HTR-8/SVneo (cell line): ENCODE data around the gene CPOX.
"Not testable (repeated sequence)": the region's sequence is repeated elsewhere in the genome, so short reads cannot be mapped to it uniquely, and the experiment has no call there.

Experiments
- DNase-seq: peaks from one replicate; pipeline ENCODE4 v3.0.0; 2011; ENCODE audit warnings: low spot score, mixed read lengths; ENCODE audit not compliant: insufficient read length
- FAIRE-seq: peaks from 2 replicates; lab custom pipeline; 2011; peaks lifted over from hg19 to GRCh38; lab: Jason Lieb, UNC

CPOX gene

DNA sequence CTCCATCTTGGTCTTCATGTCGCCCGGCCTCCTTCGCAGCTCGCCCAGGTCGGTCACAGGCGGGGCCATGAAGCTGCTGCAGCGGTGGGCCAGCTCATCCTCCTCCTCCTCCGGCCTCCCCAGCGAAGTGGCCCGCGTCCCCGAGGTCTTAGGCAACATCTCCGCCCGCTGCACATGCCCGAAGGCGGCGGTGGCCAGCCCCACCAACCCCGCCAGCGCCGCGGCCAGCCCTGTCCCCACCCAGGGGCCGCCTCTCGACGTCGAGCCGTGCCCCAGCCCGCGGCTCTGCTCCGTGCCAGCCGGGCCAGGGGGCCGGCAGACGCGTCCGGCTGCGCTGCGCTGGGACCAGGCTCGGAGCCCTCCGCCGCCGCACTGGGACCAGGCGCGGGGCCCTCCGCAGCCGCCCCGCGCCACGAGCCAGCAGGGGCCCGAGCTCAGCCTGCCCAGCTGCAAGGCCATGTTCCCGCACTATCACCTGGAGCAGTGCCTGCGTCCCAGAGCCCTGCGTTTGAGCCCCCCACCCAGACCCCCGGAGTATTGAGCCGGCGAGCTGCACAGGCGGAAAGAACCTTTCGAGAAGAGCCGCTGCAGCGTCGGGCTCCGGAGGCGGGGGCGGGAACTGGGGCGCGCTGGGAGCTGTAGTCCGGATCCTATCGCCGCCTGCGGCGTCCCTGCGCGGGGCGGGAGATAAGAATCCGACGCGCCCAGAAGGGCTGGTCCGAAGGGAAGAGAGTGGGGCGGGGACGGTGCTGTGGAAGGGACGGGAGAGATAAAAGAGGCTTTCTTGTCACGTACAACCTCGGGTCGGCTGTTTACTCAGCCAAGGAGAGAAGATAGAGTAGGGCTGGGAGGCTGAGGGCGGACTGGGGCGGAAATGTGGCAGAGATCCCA is at the start of gene CPOX:
Gene CPOX, minus strand, starts transcription at position 566 of the 891 bp plus-strand sequence. Its CDS starts 107 bp downstream, at position 459.
- FAIRE-seq (peak; percentile 92), DNase-seq (peak; percentile 81)

DNA sequence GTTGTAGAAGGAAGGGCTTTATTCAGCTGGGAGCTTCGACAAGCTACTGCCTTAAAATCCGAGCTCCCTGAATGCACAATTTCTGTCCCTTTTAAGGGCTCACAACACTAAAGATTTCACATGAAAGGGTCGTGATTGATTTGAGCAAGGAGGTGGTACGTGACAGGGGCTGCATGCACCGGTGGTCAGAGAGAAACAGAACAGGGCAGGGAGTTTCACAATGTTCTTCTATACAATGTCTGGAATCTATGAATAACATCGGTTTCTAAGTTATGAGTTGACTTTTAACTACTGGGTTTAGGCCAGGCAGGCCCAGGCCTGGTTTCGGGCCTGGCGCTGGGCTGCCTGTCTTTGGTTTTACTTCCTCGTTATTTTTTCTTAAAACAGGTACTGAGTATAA is 49.4 kb upstream of the CPOX start:
- not testable (repeated sequence) for FAIRE-seq, DNase-seq

DNA sequence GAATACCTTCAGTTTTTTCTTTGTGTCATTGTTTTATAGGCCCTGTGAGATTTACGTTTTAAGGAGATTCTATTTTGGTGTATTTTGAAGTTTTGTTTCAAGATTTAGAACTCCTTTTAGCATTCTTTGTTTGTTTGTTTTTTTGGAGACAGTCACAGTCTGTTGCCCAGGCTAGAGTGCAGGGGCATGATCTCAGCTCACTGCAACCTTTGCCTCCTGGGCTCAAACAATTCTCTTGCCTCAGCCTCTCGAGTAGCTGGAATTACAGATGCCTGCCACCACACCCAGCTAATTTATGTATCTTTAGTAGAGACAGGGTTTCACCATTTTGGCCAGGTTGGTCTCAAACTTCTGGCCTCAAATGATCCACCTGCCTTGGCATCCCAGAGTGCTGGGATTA is 48.3 kb upstream of the CPOX start:
- FAIRE-seq, DNase-seq: not testable (repeated sequence)

DNA sequence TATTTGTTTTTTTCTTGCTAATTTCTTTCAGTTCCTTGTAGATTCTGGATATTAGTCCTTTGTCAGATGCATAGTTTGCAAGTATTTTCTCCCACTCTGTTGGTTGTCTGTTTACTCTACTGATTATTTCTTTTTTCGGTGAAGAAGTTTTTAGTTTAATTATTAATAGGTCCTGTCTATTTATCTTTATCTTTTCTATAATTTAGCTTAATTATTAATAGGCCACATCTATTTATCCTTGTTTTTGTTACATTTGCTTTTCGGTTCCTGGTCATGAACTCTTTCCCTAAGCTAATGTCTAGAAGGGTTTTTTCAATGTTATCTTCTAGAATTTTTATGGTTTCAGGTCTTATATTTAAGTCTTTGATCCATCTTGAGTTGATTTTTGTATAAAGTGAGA is 45.1 kb upstream of the CPOX start:
- FAIRE-seq, DNase-seq: not testable (repeated sequence)

DNA sequence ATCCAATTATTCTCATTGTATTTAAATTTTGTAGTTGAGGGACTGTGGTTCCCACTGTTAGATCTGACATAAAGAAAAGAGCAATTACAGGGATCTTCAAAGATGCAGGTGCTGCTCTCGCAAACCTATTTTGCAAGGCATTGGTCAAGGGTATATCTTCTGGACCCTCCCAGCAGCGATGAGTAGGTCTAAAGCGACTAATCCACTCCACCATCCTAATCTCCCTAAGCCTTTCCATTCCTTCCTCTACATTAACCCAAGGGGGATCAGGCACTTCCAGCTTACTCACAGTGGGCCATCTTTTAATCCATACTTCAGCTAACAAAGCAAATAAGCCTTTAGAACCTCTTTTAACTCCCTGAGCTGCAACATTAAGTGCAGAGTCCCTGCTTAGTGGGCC is 37.0 kb upstream of the CPOX start:
- DNase-seq = no peak
- no peak for FAIRE-seq

DNA sequence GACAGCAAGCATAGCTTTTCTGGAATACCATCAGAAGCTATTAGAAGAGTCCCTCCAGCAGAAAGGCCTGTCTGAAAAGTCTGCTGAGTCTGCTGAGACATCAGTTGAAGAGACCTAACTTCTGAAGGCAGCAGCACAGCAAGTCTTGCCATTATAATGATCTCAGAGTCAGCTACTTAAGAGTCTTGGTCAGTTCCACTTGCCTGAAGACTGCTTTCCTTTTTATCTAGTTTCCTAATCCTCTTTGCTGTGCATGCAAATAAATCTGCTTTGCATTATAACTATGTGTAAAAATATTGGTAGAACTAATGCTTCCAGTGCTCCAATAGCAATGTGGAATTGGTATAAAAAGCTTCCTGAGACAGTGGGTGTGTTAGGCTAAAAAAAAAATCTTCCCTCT is 34.9 kb upstream of the CPOX start:
- no peak for FAIRE-seq
- no peak for DNase-seq

DNA sequence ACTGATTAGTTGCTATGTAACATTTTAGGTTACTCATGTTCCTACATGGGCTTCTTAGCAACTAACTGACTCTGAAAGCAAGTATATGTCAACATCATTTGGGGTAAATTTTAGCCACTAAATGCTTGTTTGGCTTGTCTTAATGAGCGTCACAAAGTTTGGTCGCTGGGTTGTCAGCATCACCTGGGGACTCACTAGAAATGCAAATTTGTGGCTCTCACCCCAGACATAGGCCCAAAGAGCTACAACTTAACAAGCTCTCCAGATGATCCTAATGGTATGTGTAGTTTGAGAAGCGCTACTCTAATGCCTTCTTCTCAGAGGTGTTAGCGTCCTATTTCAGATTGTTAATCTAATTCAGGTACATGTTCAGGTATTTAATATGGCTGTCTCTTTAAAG is 32.7 kb upstream of the CPOX start:
- DNase-seq (no peak), FAIRE-seq (no peak)

DNA sequence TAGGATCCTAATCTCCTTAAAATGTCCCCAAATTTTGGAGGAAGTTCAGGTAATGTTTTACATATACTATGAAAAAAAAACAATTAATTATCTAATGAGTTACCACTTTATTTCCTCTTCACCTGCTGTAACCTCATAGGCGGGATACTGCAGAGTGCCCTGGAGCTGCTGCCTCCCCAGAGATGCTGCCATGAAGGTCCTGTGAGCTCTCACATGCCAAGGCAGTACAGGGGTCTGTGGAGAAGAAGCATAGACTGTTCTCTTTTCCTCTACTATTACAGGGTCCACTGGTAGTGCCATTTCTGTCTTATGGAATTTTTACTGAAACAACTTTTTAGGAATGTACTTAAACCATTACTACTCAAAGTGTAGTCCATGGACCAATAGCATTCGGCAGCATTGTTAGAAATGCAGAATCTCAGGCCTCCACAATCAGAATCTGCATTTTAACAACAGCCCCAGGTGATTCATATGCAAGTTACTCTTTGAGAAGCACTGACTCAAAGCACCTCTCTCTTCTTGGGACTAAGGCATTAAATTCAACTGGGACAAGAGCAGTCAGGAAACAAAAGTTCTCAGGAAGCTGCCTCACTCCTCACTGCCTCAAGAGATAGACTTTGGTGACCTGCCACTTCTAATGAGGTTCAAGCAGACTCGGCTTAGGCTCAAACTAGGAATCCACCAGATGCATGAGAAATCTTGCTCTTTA is 30.3 kb upstream of the CPOX start:
- DNase-seq (no peak), FAIRE-seq (no peak)

DNA sequence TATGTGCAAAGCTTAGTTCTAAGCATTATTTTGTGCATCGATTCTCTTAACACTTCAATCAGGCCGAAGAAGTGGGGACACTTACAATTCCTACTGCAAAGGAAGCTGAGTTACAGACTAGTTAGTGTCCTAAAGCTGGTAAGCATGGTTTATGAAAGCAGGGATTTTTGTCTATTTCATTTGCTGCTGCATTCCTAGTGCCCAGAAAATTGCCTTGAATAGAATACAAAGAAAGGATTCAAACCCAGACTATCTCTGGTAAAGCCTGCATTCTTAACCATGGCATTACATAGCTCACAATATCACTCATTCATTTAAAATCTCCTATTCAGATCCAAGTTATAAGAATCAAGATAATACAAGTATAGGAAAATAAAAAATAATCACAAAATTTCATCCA is 24.4 kb upstream of the CPOX start:
- FAIRE-seq (no peak), DNase-seq (no peak)

DNA sequence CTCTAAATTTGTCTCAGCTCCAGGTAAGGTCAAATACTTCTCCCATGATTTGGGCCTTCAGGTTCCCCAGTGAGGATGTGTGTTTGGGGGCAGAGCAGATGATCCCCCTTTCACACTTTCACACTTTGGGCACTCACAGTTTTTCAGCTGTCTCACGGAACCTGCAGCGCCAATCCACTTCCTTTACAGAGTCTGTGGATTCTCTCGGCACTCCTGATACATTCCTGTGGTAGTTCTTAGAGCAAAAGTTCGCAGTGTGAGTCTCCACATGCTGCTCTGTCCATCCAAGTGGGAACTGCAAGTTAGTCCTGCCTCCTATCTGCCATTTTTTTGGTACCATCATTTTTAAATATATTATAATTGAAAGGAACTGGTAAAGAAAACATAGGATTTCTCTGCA is 20.2 kb upstream of the CPOX start:
- DNase-seq (no peak), FAIRE-seq (no peak)

DNA sequence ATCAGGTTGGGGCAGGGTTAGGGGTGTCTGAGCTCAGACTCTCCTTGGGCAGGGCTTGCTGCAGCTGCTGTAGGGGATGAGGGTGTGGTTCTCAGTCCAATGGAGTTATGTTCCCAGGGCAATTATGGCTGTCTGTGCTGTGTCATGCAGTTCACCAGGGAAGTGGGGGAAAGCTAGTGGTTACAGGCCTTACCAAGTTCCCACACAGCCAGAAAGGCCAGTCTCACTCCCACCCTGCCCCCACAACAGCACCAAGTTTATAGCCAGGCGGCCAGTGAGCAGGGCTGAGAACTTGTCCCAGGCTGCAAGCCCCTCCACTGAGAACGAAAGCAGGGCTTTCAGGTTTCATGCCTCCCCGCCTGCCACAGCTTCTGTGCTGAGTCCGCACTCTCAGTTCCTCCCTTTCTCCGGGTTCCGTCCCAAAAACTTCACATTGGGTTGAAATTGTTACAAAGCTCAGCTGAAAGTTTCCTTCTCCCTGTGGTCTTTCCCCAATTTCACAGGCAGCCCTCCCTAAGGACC is 19.6 kb upstream of the CPOX start:
- FAIRE-seq (peak; percentile 57), DNase-seq (no peak)

DNA sequence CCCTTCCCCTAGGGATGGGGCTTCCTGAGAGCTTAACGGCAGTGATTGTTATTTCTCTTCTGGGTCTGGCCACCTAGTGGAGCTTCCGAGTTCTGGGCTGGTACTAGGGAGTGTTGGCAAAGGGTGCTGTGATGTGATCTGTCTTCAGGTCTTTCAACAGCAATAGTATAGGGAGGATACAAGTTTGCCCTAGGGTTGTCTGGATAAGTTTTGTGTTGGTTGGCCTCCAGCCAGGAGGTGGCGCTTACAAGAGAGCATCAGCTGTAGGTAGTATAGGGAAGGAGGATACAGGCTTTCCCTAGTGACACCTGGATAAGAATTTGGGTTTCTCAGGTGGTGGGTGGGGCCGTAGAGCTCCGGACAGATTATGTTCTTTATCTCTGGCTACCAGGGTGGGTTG is 19.2 kb upstream of the CPOX start:
- FAIRE-seq = no peak
- DNase-seq = no peak

DNA sequence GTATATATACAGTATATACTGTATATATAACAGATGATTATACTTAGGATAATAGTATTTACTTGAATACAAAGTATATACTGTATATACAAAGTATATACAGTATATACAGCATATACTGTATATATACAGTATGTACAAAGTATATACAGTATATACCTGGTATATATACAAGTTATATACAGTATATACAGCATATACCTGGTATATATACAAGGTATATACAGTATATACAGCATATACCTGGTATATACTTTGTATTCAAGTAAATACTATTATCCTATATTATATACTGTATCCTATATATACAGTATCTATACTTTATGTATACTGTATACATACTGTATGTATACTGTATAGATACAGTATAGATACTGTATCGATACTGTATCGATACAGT is 14.6 kb upstream of the CPOX start:
- DNase-seq = no peak
- FAIRE-seq = no peak

DNA sequence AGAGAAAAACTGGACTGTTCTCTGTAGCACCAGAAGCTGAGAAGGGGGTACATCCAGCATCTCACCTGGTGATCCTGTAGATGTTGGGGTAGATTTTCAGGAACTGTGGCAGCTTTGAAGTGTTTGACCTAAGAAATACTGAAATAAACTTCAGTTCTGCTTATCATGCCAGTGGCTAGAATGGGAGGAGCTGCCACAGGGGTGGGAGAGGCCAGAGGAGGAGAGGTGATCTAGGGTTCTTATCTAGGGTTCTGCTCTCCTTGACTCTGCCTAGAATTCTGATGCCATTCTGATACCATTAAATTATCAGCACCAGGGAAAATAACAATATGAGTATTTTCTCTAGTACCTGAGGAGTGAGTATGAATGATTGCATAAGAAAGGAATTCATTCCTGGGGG is 10.2 kb upstream of the CPOX start:
- FAIRE-seq = no peak
- no peak for DNase-seq

DNA sequence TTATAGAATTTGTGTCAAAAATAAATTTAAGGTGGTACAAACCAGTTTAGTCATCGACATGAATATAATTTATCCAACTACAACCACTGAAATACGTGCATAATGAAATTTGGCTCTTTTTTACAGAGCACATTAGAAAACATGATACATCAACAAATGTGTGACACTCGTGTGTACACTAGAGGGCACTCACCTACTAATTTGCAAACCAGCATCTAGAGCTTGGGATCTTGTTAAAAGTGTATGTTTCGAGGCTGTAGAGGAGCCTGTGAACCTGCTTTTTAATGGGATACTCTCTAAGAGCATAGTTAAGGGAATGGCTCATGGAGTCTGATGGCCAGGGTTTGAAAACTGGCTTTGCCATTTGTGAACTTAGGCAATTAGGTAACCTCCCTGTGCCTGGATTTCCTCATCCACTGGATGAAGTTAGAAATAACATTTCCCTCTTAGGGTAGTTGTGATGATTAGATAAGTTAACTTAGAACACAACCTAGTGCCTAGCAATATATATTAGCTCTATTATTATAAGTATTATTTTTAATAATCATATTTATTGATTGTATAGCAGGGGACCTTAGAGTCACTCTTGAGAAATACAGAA is 8.8 kb upstream of the CPOX start:
- peak; percentile 71 for FAIRE-seq
- DNase-seq = peak; percentile 44

DNA sequence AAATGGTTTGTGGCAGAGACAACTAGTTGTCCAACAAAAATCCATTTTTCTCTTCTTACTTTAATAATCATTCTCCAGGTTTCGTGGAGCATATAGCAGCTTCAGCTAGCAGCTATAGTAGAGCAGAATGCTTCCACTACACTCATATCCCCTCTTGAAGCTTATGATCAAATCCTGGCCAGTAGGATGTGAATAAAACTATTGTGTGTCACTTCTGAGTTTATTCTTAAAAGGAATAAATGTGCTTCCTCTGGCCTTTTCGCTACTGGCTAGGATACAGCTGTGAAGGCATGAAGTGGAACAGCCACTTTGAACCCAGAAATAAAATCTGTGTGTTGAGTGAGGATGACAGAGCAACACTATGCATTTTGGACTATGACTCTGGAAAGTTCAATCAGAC is 7.8 kb upstream of the CPOX start:
- no peak for FAIRE-seq
- DNase-seq = no peak

DNA sequence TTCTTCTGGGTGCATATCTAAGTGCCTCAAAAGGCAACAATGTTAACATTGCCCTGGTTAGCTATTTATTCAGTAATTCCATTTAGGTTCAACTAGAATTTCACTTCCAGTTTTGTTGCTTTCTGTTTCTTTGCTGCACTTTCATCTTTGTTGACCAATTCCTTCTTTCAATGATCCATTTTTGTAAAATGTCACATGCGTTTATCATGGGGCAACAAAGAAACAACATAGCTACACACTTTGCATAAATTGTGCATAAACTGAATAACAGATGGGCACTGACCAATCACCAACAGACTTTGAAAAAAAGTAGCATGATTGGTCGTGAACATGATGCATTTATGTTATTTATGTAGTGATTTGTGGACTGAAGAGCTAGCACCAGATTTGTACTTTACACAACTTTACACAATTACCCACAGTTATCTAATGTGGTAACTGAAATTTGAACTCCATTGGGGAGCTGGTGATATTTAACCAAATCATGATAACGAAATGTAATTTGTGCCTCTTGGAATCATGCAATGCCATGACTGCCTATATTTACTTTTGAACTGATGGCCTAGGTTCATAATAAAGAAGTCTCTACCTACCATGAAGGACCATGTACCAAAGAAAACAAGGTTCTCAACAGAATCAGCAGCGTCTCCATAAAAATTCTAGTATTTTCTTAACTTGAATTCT is 7.1 kb upstream of the CPOX start:
- DNase-seq = no peak
- FAIRE-seq = no peak

DNA sequence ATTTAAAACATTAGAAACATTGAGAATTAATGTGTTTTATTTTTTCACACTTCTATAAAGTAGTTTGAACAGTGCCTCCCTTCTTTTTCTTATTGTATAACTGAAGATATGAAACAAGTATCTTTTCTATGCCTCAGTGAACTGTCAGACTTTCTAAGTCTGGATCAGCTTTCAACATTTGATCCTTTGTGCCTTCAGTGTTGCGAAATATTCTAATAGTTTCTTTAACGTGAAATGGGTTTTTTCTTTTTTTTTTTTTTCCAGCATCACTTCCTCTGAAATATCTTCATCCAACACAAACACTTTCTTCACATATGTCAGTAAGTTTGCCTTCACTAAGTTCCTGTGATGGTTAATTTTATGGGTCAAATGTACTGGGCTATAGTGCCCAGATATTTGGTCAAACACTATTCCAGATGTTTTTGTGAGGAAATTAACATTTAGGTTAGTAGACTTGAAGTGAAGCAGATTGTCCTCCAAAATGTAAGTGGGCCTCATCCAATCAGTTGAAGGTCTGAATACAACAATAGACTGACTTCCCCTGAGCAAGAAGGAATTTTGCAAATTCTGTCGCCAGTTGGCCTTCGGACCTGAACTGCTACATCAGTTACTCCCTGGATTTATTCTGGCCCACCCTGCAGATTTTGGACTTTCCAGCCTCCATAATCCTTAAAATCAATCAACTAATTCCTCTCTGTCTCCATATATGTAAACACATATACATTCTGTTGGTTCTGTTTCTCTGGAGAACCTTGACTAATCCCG is 6.4 kb upstream of the CPOX start:
- DNase-seq (no peak), FAIRE-seq (no peak)

DNA sequence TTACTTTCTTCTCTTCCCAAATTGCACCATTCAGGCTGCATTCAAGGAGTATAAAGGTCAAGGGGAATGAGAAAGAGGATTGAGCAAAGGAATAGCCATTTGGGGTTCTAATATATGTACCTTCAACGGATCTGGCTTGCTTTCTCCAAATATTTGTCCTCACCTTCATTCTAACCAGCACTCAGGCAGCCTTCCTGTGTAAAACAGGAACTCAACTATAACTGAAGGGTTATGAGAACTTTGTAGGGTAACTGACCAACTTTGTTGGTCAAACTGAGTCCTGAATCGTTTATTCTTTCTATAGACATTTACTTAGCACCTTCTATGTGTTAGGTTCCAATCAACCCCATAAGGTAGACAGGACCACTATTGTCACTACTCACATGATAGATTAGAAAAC is 5.1 kb upstream of the CPOX start:
- FAIRE-seq = no peak
- DNase-seq = no peak
